HFF-Myc (cell line): Measurements from ENCODE around the gene ATL3.

ENCODE experiments used
- DNase-seq: peaks from one replicate; pipeline ENCODE4 v3.0.0-alpha.2; 2011; ENCODE audit warnings: low read depth; ENCODE audit errors: extremely low read depth
- H3K4me3 ChIP-seq: replicated peaks from 2 replicates; pipeline ENCODE4 v1.5.1; 2011; ENCODE audit warnings: low read depth, mild to moderate bottlenecking, control low read depth, low read length
- CTCF ChIP-seq: IDR thresholded peaks from 2 replicates; pipeline ENCODE4 v1.5.1; 2012; ENCODE audit warnings: mild to moderate bottlenecking, low read depth, low read length, control low read depth; ENCODE audit errors: missing control alignments

The ATL3 gene

GRCh38 chr11:63670433-63671321 is 499 bp downstream of the ATL3 start:
- peak overlapping the region; percentile 48 for H3K4me3 ChIP-seq
- peak; percentile 36 for TF ChIP-seq CTCF
- no peak for DNase-seq

- peak overlapping the region; percentile 48 for H3K4me3 ChIP-seq
- TF ChIP-seq CTCF, result no peak
- DNase-seq, result no peak
Measured at GRCh38 chr11:63670096-63670432, 1.1 kb downstream of the ATL3 start.

- TF ChIP-seq CTCF, result no peak
- DNase-seq, result peak; percentile 79
- no peak overlapping the region for H3K4me3 ChIP-seq
Measured at GRCh38 chr11:63667995-63668795, 3.0 kb downstream of the ATL3 start.

GRCh38 chr11:63666874-63667273 is 4.3 kb downstream of the ATL3 start:
- DNase-seq, result no peak
- no peak for TF ChIP-seq CTCF
- H3K4me3 ChIP-seq, result no peak overlapping the region

- no peak overlapping the region for H3K4me3 ChIP-seq
- no peak for TF ChIP-seq CTCF
- no peak for DNase-seq
Measured at GRCh38 chr11:63663809-63664208, 7.4 kb downstream of the ATL3 start.

- no peak for DNase-seq
- no peak for TF ChIP-seq CTCF
- H3K4me3 ChIP-seq, result no peak overlapping the region
Measured at GRCh38 chr11:63660972-63661371, 10.2 kb downstream of the ATL3 start.
